HG02852 (cell line): ENCODE data around the gene PTPRD.

Source experiments
- ATAC-seq: cut with Tn5 transposase; IDR thresholded peaks from one replicate; pipeline ENCODE4 v1.9.1; 2021; ENCODE audit warnings: mild to moderate bottlenecking, moderate library complexity; ENCODE audit not compliant: unreplicated experiment

The PTPRD gene

DNA sequence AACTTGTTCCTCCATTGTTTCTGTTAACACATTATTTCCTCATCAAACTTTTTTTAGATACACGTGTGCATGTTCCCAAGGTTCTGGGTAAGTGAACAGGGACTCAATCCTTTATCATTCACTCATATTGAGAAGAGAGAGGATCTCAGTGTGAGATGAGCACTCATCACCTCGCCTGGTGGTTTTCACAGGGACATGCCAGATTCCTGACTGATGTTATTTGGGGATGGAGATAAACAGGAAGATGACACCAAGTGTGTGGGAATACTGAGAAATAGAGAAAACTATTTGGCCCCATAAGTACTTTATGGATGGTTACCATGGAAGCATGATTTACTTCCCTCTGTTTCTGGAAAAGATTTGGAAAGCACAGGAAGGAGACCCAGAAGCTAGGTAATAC lies 2279.9 kb downstream of the PTPRD start:
- ATAC-seq = no peak

DNA sequence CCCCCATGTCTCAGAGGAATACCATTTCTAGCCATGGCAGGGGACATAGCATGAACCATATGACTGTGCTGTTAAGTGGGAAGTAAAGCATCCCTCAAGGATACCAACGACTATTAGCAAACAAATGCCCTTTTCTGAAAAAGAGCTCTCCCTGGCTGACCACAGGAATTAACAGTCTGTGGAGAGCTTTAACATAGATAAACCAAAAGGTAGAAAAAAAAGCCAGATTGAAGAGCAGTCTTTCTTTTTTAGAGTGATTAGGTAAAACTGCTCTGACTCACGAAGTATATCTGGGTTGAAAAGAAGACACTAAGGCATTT lies 2280.5 kb downstream of the PTPRD start:
- no peak for ATAC-seq

DNA sequence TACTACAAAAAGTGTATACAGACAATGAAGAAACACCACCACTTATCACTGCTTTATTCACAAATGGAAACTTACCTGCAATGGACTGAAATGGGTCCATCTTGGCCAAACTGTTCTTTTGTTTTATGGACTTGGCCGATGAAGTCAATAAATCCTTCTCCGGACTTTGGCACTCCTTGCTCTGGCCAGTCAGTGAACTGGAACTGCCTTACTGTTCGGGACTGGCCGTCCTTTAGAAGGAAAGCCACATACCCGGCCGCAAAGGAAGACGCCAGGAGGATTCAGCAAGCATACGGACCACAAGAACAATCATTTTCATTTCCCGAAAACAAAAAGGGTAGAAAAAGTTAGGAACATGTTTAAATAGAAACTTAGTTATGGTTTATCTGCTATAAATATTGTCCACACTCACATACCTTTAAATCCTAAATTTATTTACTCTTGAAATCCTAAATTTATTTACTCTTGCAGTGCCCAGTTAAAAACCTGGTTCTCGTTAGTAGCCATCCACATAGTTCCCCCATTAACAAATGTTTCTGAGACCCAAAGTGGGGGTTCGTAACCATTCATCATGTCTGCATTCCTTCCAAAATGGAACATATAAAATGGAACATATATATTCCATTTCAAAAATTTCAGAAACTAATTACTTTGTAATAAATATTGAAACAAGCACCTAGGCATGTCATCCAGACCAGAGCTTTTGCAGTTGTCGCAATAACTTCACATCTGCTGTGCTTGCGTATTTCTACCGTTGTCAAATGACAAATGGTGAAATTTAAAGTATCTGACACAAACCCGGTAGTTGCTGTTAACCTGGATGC lies 2281.1 kb downstream of the PTPRD start:
- ATAC-seq = no peak

DNA sequence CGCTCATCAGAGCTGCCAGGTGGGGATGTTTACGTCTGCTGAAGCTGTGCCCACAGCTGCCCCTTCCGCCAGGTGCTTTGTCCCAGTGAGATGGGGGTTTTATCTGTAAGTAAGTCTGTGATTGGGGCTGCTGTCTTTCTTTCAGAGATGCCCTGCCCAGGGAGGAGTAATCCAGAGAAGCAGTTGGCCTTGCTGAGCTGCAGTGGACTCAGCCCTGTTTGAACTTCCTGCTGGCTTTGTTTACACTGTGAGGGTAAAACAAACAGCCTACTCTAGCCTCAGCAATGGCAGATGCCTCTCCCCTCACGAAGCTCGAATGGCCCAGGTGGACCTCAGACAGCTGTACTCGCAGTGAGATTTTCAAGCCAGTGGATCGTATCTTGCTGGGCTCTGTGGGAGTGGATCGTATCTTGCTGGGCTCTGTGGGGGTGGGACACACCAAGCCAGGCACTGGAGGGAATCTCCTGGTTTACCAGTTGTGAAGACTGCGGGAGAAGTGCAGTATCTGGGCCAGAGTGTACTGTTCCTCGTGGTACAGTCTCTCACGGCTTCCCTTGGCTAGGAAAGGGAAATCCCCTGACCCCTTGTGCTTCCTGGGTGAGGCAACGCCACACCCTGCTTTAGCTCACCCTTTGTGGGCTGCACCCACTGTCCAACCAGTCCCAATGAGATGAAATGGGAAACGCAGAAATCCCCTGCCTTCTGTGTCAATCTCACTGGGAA lies 2283.1 kb downstream of the PTPRD start:
- ATAC-seq = no peak

DNA sequence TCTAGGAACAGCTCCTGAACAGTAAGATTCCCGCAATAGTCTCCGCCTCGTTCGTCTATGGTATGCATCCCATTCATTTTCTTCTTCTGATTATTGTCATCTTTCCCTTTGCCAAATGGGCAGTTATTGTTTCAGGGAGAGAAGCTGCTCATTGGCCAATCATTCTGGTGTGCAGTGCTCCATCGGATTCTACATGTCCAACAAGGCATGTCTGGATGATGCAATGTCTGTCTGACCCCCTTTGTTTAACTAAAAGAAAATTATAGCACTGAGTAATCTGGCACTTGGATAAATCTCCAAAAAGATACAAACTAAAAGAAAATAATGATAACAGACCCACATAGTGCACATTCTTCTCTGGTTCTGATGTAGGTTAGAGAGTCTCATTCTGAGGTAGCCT lies 2297.6 kb downstream of the PTPRD start:
- ATAC-seq = no peak

DNA sequence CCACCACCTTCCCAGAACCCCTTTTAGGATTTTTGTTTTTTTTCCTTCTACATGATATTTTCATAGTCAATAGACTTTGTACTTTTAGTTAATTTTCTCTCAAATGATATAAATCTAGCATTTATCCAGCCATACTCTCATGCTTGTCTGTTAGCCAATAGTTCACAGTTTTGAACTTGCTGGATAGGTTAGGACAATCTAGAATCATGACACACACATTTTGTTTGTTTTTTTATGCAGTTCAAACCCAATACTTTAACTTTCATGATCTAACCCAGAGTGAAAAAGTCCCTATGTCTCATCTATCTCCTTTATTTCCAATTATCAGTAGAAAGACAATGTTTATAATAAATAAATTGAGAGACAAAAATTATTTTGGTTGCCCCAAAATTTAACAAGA lies 2303.5 kb downstream of the PTPRD start:
- ATAC-seq = no peak

DNA sequence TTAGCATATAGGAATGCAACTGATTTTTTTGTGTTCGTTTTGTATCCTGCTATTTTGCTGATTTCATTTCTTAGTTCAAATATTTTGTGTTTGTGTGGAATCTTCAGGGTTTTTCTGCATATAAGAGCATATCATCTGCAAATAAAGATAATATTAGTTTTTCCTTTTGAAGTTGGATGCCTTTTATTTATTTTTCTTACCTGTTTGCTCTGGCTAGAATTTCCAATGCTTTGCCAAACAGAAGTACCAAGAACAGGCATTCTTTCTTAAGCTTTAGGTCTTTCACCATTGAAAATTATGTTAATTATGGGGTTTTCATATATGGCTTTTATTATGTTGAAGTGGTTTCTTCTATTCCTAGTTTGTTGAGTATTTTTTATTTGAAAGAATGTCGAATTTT lies 2308.1 kb downstream of the PTPRD start:
- ATAC-seq = no peak

DNA sequence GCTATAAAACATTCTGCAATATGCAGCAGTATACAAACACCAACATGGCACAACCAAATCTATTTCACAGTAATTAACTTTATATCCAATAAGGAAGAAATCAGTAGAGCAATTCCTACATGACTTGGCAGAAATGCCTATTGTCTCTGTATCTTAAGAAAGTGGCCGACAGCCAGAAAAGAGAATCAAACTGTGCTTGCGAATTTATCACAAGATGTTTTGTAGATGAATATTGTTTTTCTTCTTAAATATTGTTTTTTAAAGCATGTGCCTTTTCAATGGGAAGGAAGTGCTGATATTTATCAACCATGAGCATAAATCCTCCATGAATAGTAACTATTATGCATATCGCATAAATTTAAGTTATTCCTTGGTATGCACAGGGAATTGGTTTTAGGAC lies 2311.5 kb downstream of the PTPRD start:
- ATAC-seq = no peak

DNA sequence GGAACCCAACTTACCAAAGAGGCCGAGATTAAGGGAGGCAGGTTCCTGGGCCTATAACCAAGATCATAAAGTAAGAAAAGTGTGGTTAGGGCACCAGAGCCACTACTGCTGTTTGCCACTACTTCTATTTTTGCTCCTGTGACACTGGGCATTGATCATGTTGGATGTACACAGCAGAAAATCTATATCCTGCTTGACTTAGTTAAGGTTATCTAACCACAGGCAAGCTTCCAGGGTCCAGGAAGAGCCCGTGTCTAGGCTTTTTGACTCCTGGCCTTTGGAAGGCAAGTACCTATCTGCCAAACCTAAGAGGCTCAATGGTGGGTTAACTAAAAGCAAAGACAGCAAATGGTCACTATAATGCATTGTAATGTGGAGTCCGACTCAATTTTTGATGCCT lies 2315.8 kb downstream of the PTPRD start:
- no peak for ATAC-seq

DNA sequence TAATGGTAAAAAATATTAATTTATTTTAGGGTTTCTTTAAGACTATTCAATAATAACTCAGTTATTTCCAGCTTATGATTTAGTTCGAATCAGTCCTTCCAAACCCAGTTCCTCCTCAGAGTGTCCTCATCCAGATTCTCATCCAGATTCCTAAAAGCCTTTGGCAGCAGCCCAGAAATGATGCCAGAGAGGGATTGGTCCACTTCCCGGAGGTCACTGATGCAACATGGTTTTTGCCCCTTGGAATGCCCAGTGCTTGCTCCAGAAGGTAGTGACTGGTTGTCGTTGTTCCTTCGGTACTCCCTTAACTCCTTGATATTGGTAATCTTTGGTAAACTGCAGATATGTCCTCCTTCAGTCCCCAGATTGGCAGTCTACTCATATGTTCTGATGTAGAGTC lies 2320.1 kb downstream of the PTPRD start:
- ATAC-seq = no peak

DNA sequence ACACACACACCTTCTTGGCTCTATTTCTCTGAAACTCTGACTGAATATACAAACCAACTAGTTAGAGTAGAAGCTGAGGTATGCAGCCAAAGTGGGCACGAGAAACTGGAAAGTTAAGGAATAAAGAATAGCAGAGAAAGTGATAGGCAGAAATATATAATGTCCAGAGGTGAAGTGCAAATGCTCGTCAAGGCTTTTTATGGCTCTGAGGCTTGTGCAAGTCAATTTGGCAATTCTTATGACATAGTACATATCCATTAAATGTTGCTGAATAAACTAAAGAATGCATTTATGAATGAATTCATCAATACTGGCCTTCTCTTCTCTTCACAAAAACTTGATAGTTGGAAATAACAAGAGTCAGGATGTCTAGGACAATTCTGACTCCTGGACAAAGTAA lies 2323.1 kb downstream of the PTPRD start:
- ATAC-seq = no peak

DNA sequence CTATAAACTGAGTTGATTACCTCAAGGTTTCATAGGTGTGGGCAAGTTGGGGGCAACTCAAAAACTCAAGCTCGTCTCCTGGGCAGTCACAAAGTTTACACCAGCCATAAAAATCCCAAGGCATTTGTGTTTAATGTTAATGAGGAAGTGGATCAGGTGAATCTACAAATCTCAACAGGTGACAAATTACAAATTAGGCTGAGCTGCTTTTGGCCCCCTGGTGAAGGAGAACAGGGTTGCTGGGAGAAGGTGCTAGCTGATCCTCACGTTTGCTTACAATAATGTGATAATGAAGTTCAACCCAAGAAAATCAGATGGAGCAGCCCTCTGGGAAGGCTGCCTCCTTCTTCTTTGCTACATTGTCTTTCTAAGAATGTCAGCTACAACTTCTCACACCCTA lies 2324.8 kb downstream of the PTPRD start:
- no peak for ATAC-seq

DNA sequence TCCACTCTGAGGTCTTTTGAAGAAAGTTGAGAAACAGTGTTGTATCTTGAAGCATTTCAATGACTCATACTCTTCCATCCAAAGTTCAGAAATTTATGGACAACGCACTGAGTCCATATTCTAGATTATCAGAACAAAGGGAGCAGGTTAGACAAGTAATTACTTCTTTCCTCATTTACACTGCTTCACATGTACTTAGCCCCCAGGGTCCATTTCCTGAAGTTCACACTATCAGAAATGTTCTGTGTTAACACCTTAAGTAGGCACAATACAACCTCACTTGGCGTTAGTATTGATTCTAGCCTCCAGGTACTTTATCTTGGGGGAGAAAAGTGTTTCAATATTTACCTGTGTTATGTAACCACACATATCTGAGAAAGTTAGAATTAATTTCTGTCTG lies 2325.3 kb downstream of the PTPRD start:
- no peak for ATAC-seq

DNA sequence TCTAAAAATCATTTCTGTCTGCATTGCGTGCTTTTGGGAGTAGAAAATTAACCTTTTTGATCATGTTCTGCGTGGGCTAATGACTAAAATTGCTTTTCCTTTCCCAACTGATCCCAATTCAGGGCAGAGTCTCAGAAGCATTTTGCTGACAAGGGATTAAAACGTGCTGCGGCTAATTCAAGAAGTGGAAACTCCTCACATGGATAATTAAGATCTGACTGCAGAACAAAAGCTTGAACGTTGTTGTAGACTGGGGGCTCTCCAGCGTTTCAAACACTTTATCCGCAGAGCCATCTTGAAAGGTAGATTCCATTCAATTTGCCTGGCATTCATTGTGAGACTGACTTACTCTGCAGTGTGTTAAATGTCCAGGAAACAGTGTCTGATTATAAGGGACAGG lies 2327.9 kb downstream of the PTPRD start:
- ATAC-seq = no peak

DNA sequence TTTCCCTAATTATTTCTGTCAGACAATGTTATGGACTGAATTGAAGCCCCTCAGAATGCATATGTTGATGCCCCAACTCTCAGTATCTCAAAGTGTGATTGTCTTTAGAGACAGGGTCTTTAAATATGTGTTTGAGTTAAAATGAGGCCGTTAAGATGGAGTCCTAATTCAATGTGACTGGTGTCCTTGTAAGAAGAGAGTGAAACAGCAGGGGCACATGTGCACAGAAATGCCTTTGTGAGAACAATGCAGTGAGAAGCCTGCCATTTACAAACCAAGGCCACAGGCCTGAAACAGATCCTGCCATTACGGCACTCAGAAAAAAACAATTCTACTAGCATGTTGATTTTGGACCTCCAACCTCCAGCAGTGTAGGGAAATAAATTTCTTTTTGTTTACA lies 2330.3 kb downstream of the PTPRD start:
- no peak for ATAC-seq

DNA sequence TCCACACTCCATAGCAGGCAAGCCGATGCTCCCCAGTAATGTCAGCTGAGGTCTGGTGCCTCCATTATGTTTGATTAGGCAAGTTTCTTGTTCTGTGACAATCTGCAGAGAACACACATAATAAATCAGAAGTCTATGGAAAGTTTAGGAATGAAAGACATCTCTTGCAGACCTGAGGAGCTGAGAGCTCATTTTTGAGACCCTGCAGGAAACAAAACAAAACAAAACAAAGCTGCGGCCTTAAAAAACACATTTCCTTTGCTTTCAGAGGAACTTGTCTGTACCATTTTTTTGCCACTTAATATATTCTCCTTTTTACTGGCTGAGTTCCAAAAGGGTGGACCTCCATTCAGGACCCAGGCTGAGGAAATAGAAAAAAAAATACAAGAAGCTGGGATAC lies 2332.0 kb downstream of the PTPRD start:
- ATAC-seq = no peak

DNA sequence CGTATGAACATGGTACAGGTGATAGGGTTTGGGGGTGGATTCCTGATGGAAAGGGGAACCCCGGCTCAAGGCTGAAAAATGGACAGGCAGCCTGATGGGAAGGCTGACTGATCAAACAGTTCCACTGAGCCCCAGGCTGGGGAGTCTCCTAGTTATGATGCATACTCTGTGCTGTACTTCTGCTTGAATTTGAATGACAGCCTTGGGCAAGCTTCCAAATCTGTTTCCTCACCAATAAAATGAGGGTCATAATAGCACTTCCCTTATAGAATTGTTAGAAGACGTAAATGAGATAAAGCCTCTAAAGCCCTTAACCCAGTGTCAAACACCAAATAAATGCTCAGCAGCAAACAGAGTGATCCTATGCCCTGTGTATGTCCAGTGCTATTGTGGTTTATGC lies 2334.8 kb downstream of the PTPRD start:
- no peak for ATAC-seq

DNA sequence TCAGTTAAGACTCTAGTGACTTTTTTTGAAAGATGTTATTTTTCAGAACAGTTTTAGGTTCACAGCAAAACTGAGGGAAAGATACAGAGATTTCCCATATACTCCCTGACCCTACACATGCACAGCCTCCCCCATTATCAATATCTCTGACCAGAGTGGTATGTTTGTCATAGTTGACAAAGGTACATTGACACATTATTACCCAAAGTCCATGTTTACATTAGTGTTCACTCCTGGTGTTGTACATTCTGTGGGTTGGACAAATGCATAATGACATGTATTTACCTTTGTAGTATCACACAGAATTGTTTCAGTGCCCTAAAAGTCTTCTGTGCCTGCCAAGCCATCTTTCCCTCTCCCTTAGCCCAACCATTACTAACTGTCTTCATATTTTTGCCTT lies 2342.6 kb downstream of the PTPRD start:
- no peak for ATAC-seq

DNA sequence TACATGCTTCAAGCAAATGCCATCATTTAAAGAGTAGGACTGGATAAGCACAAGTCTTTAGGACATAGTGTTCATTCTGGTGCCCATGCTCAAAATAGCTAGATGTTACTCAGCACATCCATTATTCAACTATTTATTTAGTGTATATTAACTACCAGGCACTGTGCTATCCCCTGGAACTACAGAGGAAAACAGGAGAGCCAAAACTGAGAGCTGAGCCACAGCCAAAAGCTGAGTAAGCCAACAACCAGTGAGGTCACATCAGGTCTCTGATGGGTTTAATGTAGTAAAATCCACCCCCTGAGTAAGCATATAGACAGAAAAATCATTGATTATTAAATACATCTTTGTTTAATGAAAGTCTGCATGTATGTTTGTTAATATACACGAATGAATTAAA lies 2343.9 kb downstream of the PTPRD start:
- ATAC-seq = no peak

DNA sequence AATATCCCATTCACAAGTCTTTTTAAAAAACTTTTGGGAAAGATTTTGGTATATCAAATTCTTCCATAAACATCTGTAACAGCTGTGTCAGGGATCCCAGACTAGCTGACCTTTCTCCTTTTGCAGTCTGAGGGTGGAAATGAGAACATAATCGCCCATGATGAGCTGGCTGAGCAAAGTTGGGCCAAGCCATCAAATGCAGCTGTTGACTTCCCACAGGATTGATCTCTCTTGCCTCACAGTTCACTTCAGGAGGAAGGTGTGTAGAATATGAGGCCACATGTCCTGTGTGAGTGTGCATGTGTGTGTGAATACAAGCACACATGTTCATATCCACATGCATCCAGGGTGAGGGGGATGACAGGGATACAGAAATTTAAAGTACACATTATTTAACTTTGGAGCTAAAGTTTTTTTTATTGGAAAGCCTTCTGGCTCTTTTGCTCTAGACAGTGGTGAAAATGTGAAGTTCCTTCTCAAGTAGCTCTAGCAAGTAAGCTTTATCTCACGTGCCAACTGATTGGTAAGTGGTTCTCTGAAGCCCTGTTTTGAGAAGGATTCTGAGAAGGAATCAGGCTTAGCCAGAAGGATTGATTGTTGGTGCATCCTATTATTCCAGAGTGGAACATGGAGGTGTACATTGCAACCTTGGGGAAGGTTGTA lies 2344.5 kb downstream of the PTPRD start:
- ATAC-seq = no peak

DNA sequence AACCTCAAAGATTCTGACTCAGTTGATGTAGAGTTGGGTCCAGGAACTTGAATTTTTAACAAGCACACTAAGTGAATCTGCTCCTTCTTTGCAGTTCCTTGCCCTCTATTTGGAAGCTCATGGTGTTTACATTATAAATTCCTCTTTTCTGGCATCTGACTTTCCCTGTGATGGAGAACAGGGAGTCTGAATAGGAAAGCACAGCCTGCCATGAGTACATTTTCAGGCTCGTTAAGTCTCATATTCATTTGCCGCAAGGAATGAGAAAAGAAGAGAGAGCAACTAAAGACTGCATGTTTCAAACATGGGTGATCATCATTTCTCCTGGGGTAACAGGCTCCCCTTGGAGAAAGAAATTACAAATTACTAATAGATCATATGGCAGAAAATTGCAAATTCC lies 2345.2 kb downstream of the PTPRD start:
- no peak for ATAC-seq

DNA sequence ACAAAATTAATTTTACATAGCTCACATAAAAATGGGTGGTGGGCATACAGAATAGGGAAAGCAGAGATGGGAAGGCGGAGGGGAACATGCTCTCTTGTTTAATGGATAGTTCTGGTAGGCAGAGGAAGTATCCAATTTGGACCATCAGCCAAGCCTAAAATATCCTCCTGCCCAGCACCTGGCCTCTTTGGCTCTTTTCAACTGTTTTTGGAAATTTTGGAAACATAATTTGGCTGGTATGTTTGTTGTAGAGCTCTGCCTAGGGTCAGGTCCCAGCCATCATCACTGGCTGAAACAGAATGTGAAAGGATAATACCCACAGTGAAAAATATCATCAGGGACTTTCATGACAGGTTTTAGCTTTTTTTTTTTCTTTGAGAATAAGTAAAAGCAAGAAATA lies 2345.9 kb downstream of the PTPRD start:
- ATAC-seq = no peak
